ENCODE measurements around the gene ZNF354C.
A peak's percentile ranks its signal among the peaks of the same experiment; 100 is the strongest.
"Not testable (repeated sequence)": the region's sequence is repeated elsewhere in the genome, so short reads cannot be mapped to it uniquely, and the experiment has no call there.

The ZNF354C gene

DNA sequence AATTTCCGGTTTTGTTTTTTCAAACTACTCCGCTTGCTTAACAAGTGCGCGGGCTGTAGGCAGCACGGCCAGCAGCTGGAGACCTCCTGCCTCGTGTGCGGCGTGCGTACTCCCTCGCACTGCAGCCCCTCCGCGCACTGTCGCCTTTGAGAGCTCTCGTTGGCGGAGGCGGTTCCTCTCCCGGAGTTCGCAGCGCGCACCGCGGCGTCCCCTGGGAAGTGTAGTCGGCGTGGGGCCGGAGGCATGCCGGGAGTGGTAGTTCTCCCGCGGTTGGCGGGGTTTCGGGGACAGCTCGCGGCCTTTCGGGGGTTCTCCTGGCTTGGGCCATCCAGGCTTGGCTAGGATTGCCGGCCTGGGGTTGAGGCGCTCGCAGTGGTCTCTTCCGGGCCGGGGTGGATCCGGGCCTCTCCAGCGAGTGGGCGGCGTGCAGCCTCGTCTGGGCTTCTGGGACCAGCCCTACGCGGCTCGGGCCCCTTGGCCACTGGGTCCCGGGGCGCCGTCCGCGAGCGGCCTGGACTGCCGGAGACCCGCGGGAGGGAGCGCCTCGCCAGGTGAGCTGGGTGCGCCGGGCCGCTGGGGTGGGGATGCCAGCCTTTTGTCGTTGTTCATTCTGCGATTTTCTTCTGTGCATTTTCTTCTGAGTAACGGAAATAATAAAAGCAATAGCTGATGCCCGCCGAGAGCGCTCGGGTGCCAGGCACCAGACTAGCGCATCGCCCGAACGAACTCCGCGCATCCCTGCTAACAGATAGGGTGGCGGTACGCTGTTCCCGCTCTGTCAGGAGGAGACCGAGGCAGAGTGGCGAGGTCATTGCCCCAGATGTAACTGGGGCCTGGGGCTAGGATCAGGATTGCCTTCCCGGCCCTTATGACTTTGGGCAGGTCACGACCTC is at the start of gene ZNF354C:
ZNF354C (plus strand) TSS at position 258 of the 893 bp plus-strand sequence. CDS start 1,696 bp downstream, outside the sequence.
- DNase-seq (ENCODE audit: low read depth): peak; percentile 82

DNA sequence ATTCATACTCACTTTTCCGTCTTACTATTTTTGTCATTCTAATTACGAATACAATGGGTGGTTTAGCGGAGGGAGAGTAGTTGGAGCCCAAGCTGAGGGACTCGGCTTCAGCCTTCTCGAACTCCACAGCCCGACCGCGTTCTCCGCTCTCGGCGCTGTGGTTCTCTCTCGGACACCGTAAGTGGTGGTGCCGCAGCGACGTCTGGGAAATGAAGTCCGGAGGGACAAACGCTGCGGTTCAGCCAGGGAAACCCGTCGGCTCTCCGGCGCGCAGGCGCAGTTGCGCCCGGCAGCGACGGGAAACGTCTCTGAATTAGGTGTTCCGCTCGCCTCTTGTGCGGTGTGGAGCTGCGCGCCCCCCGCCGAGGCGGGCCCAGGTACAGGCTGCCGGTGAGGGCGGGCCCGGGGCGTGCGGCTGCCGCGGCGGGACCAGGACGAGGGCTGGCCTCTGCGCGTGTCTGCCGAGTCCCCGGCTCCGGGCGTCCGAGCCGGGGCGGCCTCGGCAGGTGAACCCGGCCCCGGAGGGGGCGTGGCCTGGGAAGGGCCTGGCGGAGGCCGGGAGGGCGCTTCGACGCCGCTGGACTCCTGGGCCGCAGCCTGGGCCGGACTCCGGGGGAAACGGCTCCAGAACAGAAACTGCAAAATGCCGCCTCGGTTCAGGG is 36.5 kb upstream of the ZNF354C start, which contains the start of gene ZNF879:
ZNF879 (plus strand) TSS at position 277 of the 662 bp plus-strand sequence. CDS start 1,201 bp downstream, outside the sequence.
- peak; percentile 92 for DNase-seq (ENCODE audit: low read depth)

DNA sequence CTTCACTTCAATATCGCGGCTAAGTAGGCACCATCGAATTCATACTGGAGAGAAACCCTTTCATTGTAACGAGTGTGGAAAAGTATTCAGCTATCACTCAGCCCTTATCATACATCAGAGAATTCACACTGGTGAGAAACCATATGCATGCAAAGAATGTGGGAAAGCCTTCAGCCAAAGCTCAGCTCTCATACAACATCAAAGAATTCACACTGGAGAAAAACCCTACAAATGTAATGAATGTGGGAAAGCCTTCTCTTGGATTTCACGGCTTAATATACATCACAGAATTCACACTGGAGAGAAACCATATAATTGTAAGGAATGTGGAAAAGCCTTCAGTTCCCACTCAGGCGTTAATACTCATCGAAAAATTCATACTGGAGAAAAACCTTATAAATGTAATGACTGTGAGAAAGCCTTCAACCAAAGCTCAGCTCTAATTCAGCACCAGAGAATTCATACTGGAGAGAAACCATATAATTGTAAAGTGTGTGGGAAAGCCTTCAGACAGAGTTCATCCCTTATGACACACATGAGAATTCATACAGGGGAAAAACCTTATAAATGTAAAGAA is 27.1 kb upstream of the ZNF354C start:
- DNase-seq (ENCODE audit: low read depth): no peak

DNA sequence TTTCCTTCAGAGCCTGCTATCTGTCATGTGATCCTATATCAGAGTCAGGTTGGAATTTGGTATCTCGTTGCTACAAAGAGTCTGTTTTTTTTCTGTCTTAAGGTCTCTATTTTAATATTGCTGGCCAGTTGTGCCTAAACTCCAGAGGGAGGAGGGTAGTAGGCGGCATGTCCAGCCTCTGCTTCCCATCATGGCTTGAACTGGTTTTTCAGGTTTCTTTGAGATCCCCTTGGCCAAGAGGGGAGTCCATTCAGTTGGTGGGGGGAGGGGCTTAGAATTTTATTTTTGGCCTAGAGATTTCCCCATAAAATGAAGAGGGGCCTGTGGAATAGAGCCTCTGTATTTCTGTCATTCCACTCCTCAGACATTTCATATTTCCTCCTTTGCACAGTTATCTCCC is 15.4 kb upstream of the ZNF354C start:
- no peak for DNase-seq (ENCODE audit: low read depth)

DNA sequence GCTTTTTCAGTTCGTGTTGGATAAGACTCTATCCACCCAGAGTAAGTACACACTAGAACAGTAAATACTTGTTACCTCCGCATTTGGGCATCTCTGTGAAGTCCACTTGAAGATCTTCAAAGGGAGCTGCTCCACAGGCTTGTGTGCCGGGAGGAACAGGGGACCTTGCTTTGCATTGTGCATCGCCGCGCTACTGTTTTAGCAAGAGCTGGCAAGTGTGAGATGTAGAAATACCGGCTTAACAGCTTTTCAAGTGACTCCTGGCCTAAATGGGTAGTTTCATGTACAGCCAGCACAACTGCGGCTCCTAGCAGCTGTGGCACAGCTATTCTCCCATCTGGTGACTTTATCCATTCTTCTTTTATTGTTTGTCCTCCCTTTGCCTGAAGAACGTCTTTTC is 8.4 kb upstream of the ZNF354C start:
- no peak for DNase-seq (ENCODE audit: low read depth)

DNA sequence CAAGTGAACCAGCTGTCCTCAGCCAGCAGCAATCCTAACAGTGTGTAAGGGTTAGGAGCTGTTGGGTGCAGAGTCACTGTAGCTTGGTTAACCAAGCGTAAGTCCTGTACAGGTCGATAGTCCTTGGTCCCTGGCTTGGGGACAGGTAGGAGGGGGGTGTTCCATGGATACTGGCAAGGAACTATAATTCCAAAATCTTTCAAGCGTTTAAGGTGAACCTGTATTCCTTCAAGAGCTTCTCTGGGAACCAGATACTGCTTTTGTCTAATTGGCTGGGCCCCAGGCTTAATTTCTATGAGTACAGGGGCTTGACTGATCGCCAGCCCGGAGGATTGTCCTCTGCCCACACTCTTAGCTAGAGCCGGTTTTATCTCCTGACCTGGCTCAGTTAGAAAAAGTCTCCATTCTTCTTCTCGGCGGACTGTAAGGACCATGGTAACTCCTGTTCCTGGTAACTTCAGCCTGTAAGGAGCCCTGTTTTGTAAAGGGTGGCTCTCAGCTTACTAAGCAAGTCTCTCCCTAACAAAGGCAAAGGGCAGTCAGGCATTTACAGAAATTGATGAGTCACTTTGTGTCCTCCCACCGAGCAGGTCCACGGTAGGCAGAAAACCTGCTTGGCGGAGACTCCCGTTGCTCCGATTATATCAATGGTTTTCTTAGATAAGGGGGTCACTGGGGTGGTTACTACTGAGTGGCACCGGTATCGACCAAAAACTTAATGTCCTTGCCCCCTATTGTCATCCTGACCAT is 6.0 kb upstream of the ZNF354C start:
- no peak for DNase-seq (ENCODE audit: low read depth)

DNA sequence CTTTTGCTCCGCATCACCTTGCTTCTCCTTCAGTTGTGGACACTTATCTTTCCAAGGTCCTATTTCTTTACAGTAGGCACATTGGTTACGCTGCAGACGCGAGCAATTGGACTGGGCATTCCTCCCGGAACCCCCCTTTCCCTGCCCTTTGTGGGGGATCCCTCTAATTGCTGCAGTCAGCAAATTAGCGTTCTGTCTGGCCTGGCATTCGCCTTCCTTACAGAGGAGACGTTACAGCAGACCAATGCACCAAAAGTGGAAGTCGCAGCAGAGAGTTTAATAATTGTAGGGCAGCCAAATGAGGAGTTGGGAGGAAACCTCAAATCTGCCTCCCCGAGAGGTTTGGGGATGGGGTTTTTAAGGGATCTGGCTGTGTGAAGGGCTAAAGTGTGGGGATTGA is 5.3 kb upstream of the ZNF354C start:
- DNase-seq (ENCODE audit: low read depth): no peak

DNA sequence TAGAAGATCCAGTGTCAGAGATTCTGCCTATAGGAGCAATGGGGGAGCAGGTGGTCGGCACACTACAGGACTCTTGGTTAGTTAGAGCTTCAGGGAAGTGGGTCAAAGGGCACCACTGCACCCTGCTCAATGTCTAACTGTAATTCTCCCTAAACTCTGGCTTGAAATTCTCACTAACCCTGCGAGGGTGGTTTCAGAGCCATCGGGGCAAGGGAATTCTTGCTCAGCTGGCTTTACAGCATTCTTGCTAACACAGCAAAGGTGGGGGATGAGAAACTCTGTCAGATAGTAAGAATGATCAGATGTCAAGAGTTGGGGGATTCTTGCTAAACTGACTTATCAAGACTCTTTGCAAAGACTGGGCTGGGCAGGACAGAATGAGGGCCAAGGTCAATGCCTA is 4.7 kb upstream of the ZNF354C start:
- DNase-seq (ENCODE audit: low read depth): no peak

DNA sequence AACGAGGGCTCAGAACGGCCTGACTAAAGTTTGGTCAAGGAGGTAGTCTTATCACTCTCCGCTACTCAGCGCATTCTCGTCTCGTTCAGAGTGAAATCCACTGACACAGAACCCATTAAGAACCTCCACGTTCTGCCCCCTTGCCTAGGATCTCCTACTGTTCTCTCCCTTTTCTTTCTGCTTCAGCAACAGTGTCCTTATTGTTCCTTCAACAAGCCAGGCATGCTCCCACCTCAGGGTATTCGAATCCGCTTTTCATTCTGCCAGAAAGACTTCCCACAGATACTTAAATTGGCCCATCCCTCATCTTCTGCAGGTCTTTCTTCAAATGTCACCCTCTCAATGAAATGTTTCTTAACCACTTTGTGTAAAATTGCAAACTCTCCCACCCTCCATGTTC is 4.3 kb upstream of the ZNF354C start:
- no peak for DNase-seq (ENCODE audit: low read depth)

DNA sequence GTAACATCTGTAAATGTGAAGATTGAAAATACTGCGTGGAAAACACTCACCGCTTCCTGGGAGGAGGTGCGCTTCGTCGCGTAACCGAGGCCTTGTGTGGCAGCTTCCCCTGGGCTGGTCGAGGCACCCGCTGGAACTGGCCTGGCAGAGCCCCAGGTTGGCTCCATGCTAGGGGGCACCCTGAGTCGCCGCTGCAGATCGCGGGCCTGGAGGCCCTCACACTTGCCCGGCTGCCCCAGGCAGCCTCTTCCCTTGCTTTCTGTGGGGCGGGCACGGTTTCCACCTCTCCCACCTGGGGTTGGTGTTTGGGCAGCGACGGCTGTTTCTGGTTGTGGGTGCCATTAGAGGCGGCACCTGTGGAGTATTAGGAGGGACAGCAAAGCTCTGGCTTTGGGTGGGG is 852 bp downstream of the ZNF354C start:
- no peak for DNase-seq (ENCODE audit: low read depth)

DNA sequence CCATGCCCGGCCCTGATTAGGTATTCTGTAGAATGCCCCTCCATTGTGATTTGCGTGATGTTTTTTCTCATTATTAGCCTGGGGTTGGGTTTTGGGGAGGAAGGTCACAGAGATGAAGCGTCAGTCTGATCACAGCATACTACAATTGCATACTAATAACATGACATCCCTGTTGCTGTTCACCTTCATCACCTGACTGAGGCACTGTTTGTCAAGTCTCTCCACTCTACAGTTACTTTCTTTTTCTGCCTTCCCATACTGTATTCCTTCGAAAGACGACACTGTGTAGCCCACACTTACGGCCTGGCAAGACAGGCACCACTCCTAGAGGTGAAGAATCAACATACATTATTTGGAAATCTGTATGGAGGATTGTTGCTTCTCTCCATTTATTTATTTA is 5.5 kb downstream of the ZNF354C start:
- no peak for DNase-seq (ENCODE audit: low read depth)

DNA sequence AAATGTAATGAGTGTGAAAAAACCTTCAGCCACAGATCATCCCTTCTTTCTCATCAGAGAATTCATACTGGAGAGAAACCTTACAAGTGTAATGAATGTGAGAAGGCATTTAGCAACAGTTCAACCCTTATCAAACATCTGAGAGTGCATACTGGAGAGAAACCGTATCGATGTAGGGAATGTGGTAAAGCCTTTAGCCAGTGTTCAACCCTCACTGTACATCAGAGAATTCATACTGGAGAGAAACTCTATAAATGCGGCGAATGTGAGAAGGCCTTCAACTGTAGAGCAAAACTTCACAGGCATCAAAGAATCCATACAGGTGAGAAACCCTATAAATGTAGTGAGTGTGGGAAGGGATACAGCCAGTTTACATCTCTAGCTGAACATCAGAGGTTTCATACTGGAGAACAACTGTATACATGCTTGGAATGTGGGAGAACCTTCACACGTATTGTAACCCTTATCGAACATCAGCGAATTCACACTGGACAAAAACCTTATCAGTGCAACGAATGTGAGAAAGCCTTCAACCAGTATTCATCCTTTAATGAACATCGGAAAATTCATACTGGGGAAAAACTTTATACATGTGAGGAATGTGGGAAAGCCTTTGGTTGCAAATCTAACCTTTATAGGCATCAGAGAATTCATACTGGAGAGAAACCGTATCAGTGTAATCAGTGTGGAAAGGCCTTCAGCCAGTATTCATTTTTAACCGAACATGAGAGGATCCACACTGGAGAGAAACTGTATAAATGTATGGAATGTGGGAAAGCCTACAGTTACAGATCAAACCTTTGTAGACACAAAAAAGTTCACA is 19.2 kb downstream of the ZNF354C start:
- no peak for DNase-seq (ENCODE audit: low read depth)

DNA sequence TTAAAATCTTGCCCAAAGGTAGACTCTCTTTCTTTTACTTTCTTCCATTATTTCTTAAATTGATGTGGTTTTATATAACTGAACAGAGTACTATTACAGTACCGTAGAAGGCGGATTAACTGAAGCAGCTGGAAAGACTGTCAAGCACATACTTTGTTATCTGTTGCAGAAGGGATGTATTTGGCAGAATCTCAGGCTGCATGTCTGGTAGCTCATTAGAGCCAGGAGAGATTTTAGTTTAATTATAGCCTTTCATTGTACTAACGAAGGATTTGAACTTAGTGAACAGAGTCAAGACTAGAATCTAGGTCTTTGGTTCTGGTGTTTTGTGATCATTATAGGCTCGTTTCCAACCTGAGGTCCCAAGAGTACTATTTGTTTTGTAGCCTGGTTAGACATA is 20.6 kb downstream of the ZNF354C start:
- DNase-seq (ENCODE audit: low read depth): no peak

DNA sequence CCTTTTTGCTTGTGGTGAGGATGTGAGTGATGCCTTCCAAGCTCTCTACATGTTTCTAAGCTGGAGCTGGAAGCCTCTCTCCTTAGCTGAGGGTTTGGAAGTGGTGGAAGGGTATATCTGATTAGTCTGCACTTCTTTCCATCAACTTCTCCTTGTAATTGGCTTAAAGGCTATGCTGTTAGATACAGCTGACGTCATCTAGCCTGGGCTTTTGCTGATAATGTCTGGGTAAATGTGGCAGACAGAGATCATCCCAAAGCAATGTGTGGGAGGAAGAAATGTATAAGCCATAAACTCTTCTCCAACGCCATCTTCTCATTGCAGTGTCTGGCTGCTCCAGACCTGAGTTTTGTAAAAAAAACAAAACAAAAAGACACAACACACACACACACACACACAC is 29.3 kb downstream of the ZNF354C start:
- no peak for DNase-seq (ENCODE audit: low read depth)

DNA sequence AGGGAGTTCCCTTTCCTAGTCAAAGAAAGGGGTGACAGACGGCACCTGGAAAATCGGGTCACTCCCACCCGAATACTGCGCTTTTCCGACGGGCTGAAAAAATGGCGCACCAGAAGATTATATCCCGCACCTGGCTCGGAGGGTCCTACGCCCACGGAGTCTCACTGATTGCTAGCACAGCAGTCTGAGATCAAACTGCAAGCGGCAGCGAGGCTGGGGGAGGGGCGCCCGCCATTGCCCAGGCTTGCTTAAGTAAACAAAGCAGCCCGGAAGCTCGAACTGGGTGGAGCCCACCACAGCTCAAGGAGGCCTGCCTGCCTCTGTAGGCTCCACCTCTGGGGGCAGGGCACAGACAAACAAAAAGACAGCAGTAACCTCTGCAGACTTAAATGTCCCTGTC is 41.1 kb downstream of the ZNF354C start:
- not testable (repeated sequence) for DNase-seq (ENCODE audit: low read depth)

DNA sequence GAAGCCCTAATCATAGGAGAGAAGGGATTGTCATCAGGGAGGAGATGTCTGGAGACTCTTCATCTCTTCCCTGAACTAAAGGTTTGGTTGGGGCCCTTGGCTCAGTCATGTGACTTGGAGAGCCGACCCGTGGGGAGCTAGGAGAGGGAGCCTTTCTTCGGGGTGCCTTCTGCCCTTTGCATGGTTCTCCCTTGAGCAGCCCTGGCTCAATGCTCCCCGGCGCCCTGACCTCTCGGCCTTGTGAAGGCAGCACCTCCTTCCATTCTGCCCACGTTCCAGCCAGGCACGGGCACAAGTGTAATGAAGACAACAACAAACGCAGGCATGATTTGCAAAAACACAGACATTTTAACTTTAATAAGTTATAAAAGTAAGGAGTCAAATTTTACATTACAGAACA is 50.4 kb downstream of the ZNF354C start:
- DNase-seq (ENCODE audit: low read depth): no peak

DNA sequence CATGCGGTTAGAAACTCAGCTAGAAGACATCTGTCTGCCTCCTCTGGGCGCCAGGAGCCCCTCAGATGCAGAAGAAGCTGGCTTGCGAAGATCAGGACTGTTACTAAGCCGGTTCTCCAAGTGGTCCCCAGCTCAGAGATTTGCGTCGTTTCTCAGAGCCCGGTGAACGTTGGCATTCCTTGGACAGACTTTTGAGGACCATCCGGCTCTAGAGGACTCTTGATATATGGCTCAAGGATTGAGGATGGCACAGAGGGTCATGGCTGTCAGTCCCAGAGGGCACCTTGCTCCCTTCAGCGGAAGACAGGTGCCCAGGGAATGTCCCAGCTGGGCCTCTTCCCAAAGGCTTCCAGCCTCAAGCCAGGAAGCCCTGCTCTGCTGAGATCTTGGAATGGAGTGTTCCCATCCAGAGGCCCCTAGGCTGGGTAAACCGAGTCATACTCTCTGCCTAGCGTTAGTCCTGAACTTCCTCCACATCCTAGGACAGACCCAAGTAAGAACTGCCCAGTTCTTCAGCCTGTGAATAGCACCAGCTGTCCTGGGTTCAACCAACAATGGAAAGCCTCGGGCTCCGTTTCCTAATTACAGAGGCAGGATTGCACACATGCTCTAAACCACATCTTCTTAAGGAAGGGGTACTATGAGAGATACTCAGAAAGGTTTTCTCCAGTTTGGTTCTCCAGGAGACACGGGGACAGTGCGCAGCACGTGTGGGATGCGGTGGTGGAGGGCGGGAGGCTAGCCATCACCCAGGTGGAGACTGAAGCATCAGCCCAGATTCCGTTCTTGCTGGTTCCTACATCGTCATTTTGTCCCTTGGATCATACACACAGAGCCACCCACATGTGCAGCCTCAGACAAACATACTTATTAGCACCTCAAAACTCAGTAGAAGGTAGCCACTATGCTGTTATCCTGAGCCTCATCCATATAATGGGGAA is 51.4 kb downstream of the ZNF354C start:
- no peak for DNase-seq (ENCODE audit: low read depth)

DNA sequence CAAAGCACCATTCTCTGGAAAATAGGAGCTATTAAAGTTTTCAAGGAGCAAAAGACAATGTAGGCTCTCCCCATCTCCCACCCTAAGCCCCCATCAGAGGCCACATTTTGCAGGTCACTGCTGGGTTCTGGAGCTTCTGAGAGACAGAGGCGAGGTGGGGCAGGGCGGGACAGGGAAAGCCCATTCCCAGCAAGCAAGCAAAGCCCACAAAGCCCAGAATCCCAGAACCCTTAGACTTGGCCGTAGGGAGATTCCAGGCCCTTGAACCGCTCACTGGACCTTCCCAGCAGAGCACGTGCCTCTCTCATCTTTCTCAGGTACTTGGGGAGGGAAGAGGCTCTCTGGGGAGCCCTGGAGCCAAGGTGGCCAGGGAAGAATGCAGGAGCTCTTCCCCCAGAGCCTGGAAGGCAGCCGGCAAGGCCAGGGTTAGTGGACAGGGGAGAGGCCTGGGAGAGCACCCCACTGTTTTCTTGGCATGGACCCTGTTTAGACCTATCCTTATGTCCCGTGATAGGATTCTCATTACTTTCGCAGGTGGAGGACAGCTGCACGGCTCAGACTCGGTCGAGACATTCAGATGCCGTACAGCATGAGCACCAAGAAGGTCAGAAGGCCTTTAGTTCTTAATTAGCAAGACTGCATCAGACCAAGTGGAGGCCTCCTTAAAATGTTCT is 52.4 kb downstream of the ZNF354C start:
- DNase-seq (ENCODE audit: low read depth): no peak

DNA sequence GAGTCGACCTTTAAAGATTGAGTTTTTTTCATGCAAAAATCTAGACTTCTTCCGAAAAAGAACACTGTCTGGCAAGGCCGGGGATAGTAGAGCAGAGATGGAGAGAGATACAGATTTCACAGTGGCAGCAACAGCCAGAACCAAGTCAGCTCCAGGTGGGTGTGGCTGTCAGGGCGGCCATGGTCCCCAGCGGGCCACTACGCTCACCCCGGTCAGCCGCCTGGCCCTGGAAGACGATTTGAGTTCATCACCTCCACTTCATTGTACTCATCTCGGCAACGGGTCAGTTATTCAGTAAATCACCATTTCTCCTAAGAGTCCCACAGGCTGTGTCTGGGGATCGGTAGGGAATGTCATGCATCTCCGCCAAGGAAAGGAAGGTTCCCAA is 53.0 kb downstream of the ZNF354C start:
- no peak for DNase-seq (ENCODE audit: low read depth)
